ENCODE data around the gene ZC3H7A. TPM values are rescaled to one million over a fixed set of nuclear protein-coding genes. Genes with fewer than 3 reads are reported as not detected.
A peak's percentile ranks its signal among the peaks of the same experiment; 100 is the strongest.

Gene ZC3H7A
- total and polyA plus RNA-seq, 10 of the 15 experiments (the other 5 are each of a cell fraction or from before 2014, with no cell fraction given) = 46.3 to 188 (median 68.6) TPM

DNA sequence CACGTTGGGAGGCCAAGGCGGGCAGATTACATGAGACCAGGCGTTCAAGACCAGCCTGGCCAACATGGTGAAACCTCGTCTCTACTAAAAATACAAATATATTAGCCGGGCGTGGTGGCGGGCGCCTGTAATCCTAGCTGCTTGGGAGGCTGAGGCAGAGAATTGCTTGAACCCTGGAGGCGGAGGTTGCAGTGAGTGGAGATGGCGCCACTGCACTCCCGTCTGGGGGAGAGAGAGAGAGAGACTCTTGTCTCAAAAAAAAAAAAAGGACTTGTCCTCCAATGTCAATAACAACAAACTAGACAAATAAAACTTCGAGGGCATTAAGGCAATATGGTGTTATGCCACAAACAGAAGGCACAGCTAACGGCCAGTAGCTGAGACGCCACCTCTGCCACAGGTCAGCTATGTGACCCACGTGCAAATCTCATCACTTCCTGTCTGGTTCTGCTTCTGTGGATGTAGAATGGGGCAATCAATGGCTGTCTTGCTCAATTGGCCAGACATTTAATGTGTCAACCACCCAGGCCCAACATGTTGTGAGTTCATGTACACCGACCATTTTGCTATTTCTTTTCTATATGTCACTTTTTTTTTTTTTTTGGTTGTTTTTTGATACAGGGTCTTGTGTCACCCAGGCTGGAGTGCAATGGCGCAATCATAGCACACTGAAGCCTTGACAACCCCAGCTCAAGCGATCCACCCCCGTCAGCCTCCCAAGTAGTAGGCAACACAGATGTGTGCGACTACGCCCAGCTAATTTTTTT is 53.6 kb downstream of the ZC3H7A start:
- peak overlapping the region; percentile 57 for H2AFZ ChIP-seq (ENCODE audit: control insufficient read depth, low read depth, low read length)
- intact Hi-C loops (cut with micrococcal nuclease; ENCODE audit: unreplicated experiment) (loop anchor here (2.0 to 5.0 kb wide), 2 partner anchors 39 to 53 kb away; partner anchors contain the start of gene ZC3H7A), in situ Hi-C loops (cut with MboI) (no loop called here)
- H3K9me3 ChIP-seq (replicated peaks; ENCODE audit: control insufficient read depth, insufficient read depth, low read length) = no peaks in the 10 kb centered on the region
- peaks cover 51% of the 10 kb centered on the region for H3K79me2 ChIP-seq (ENCODE audit: control insufficient read depth, insufficient read depth, low read length)
- DNase-seq (ENCODE audit: low read depth, low spot score) (no peak), FAIRE-seq (peak; percentile 73), ATAC-seq (peak; percentile 50)
- ChIA-PET SMC1A (ENCODE audit: uncharacterized antibody, unreplicated experiment) (interaction anchor here (1.0 to 9.4 kb wide), 15 partner anchors 8 to 161 kb away, joined by 3 to 124 read pairs (median 5); partner anchors contain the start of genes RSL1D1 and ZC3H7A), CTCF (interaction anchor here (0.5 to 5.3 kb wide), 19 partner anchors 8 to 383 kb away, joined by 3 to 42 read pairs (median 4); partner anchors contain the start of gene ZC3H7A), POLR2A (interaction anchor here (0.7 to 9.2 kb wide), 25 partner anchors 9 to 222 kb away, joined by 3 to 164 read pairs (median 4); partner anchors contain the start of genes GSPT1, RSL1D1, TNFRSF17 and ZC3H7A), RAD21 (ENCODE audit: unreplicated experiment) (interaction anchor here (0.5 to 3.8 kb wide), 19 partner anchors 10 to 676 kb away, joined by 3 to 53 read pairs (median 5); partner anchors contain the start of gene ZC3H7A)
- H3K27ac ChIP-seq (ENCODE audit: control insufficient read depth, insufficient read depth) = peak overlapping the region; percentile 75
- BruUV-seq (replicated peaks) = TSS peak; percentile 94
- H3K4me3 ChIP-seq = peak overlapping the region; percentile 83
- no peaks in the 10 kb centered on the region; the same call in 1 of the 2 replicates for H4K20me1 ChIP-seq (ENCODE audit: control insufficient read depth, insufficient read depth)
- H3K4me2 ChIP-seq (ENCODE audit: control insufficient read depth, insufficient read depth) = peak overlapping the region; percentile 93
- 7% methylated on average over 15 of the region's 21 CpGs for WGBS (ENCODE audit: insufficient coverage, insufficient replicate concordance, low lambda C conversion rate, missing lambda C conversion rate)
- H3K4me1 ChIP-seq (ENCODE audit: control insufficient read depth, insufficient read depth, low read length) = peaks cover 12% of the 10 kb centered on the region
- H3K27me3 ChIP-seq (replicated peaks in 1 of 2; ENCODE audit: control insufficient read depth in 2 of 2, insufficient read depth in 2 of 2, low read length in 1 of 2) = no peaks in the 10 kb centered on the region
- no peaks in the 10 kb centered on the region; a peak in 1 of 4 replicates for H3K36me3 ChIP-seq (ENCODE audit: control insufficient read depth in 2 of 2, insufficient read depth in 2 of 2, low read length in 1 of 2)
- peak overlapping the region; percentile 95 for H3K9ac ChIP-seq (ENCODE audit: control insufficient read depth, insufficient read depth, low read length)
- TF ChIP-seq HDAC2 (IDR thresholded peaks at IDR 0.05) (no peak), DPF2 (IDR thresholded peaks at IDR 0.05) (no peak), EP300 (IDR thresholded peaks at IDR 0.05; ENCODE audit: borderline replicate concordance in 1 of 2, control insufficient read depth in 1 of 2, low read depth in 2 of 2, low read length in 2 of 2) (no peak), ZNF24 (IDR thresholded peaks at IDR 0.05) (no peak), MYC (IDR thresholded peaks at IDR 0.05; ENCODE audit: insufficient read depth, insufficient read length, insufficient replicate concordance, low read length, severe bottlenecking) (no peak), SPI1 (IDR thresholded peaks at IDR 0.05; ENCODE audit: borderline replicate concordance, insufficient read depth, low read depth, low read length) (peak; percentile 53; the same call in 1 of the 2 replicates), YY1 (IDR thresholded peaks at IDR 0.05; ENCODE audit: low read depth, low read length) (peak; percentile 63), IRF4 (IDR thresholded peaks at IDR 0.05; ENCODE audit: low read depth, low read length) (no peak), BHLHE40 (IDR thresholded peaks at IDR 0.05; ENCODE audit: borderline replicate concordance in 1 of 2, low read depth in 2 of 2, low read length in 1 of 2) (peak; percentile 21 to 34; a peak in 1 of 4 replicates), BACH1 (IDR thresholded peaks at IDR 0.05; ENCODE audit: borderline replicate concordance) (no peak)
- TF ChIP-seq, protein P1, sequence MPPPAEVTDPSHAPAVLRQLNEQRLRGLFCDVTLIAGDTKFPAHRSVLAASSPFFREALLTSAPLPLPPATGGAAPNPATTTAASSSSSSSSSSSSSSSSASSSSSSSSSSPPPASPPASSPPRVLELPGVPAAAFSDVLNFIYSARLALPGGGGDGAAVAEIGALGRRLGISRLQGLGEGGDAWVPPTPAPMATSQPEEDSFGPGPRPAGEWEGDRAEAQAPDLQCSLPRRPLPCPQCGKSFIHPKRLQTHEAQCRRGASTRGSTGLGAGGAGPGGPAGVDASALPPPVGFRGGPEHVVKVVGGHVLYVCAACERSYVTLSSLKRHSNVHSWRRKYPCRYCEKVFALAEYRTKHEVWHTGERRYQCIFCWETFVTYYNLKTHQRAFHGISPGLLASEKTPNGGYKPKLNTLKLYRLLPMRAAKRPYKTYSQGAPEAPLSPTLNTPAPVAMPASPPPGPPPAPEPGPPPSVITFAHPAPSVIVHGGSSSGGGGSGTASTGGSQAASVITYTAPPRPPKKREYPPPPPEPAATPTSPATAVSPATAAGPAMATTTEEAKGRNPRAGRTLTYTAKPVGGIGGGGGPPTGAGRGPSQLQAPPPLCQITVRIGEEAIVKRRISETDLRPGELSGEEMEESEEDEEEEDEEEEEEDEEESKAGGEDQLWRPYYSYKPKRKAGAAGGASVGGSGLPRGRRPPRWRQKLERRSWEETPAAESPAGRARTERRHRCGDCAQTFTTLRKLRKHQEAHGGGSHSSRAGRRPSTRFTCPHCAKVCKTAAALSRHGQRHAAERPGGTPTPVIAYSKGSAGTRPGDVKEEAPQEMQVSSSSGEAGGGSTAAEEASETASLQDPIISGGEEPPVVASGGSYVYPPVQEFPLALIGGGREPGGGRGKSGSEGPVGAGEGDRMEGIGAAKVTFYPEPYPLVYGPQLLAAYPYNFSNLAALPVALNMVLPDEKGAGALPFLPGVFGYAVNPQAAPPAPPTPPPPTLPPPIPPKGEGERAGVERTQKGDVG (CRISPR knock-in tag; IDR thresholded peaks at IDR 0.05) = no peak
- TF ChIP-seq, protein P2, sequence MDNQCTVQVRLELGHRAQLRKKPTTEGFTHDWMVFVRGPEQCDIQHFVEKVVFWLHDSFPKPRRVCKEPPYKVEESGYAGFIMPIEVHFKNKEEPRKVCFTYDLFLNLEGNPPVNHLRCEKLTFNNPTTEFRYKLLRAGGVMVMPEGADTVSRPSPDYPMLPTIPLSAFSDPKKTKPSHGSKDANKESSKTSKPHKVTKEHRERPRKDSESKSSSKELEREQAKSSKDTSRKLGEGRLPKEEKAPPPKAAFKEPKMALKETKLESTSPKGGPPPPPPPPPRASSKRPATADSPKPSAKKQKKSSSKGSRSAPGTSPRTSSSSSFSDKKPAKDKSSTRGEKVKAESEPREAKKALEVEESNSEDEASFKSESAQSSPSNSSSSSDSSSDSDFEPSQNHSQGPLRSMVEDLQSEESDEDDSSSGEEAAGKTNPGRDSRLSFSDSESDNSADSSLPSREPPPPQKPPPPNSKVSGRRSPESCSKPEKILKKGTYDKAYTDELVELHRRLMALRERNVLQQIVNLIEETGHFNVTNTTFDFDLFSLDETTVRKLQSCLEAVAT (IDR thresholded peaks at IDR 0.05) = peak; percentile 60
- TF ChIP-seq, protein P3, sequence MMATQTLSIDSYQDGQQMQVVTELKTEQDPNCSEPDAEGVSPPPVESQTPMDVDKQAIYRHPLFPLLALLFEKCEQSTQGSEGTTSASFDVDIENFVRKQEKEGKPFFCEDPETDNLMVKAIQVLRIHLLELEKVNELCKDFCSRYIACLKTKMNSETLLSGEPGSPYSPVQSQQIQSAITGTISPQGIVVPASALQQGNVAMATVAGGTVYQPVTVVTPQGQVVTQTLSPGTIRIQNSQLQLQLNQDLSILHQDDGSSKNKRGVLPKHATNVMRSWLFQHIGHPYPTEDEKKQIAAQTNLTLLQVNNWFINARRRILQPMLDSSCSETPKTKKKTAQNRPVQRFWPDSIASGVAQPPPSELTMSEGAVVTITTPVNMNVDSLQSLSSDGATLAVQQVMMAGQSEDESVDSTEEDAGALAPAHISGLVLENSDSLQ (IDR thresholded peaks at IDR 0.05) = 0 out of 2 replicates have a peak, but pooled peaks have one; percentile 26
- TF ChIP-seq, protein P4, sequence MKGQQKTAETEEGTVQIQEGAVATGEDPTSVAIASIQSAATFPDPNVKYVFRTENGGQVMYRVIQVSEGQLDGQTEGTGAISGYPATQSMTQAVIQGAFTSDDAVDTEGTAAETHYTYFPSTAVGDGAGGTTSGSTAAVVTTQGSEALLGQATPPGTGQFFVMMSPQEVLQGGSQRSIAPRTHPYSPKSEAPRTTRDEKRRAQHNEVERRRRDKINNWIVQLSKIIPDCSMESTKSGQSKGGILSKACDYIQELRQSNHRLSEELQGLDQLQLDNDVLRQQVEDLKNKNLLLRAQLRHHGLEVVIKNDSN (IDR thresholded peaks at IDR 0.05; ENCODE audit: borderline replicate concordance, extremely low read length, insufficient read depth, low read depth, low read length) = peak; percentile 32
